Neuronal stem cell (in vitro differentiated cells): ENCODE results near the gene MYH9.
A peak's percentile ranks its signal among the peaks of the same experiment; 100 is the strongest.

Experiments
- DNase-seq: peaks from one replicate; pipeline ENCODE4 v3.0.0-alpha.2; 2013; ENCODE audit warnings: low spot score
- H2AFZ ChIP-seq: one replicate; pipeline ENCODE4 v1.6.1; 2013; ENCODE audit warnings: mild to moderate bottlenecking, low read length, inconsistent platforms
- H2AK5ac ChIP-seq: 2 replicates; pipeline ENCODE4 v1.6.1; 2013; ENCODE audit warnings: low read depth, mild to moderate bottlenecking, inconsistent platforms, low read length, moderate library complexity, mixed read lengths
- H2BK120ac ChIP-seq: 2 replicates; pipeline ENCODE4 v1.6.1; 2013; ENCODE audit warnings: low read depth, mild to moderate bottlenecking, inconsistent platforms, low read length, moderate library complexity, mixed read lengths
- H2BK12ac ChIP-seq: one replicate; pipeline ENCODE4 v1.6.1; 2013; ENCODE audit warnings: low read length, inconsistent platforms
- H2BK15ac ChIP-seq: 2 replicates; pipeline ENCODE4 v1.6.1; 2013; ENCODE audit warnings: mild to moderate bottlenecking, low read length, inconsistent platforms, mixed read lengths
- H2BK5ac ChIP-seq: one replicate; pipeline ENCODE4 v1.6.1; 2013; ENCODE audit warnings: inconsistent platforms, mild to moderate bottlenecking, low read length, moderate library complexity
- H3K14ac ChIP-seq: one replicate; pipeline ENCODE4 v1.6.1; 2013; ENCODE audit warnings: low read length, inconsistent platforms
- H3K18ac ChIP-seq: 2 replicates; pipeline ENCODE4 v1.6.1; 2013; ENCODE audit warnings: low read length, inconsistent platforms
- H3K23ac ChIP-seq: 2 replicates; pipeline ENCODE4 v1.6.1; 2013; ENCODE audit warnings: low read depth, mild to moderate bottlenecking, mixed read lengths, low read length, inconsistent platforms; ENCODE audit not compliant: poor library complexity
- H3K27ac ChIP-seq: replicated peaks from 3 replicates; pipeline ENCODE4 v1.5.1; 2013; ENCODE audit warnings: low read length, inconsistent platforms
- H3K27me3 ChIP-seq, 3 experiments: 2 replicates each; pipeline ENCODE4 v1.6.1; 2013; ENCODE audit warnings: low read length in 3 of 3, mild to moderate bottlenecking in 2 of 3, inconsistent platforms in 1 of 3, low read depth in 1 of 3, mixed read lengths in 1 of 3, moderate library complexity in 1 of 3; ENCODE audit not compliant: control insufficient read depth in 3 of 3, insufficient read depth in 3 of 3
- H3K36me3 ChIP-seq, 2 donors: replicated peaks in 1 of 2; 2 replicates each; pipeline ENCODE4 v1.6.1; 2013; ENCODE audit warnings: low read length in 2 of 2; ENCODE audit not compliant: control insufficient read depth in 2 of 2, insufficient read depth in 2 of 2
- H3K4ac ChIP-seq: 2 replicates; pipeline ENCODE4 v1.6.1; 2013; ENCODE audit warnings: inconsistent platforms, mild to moderate bottlenecking, low read length, moderate library complexity
- H3K4me1 ChIP-seq, 2 donors: 1 replicate in 1 of 2; 2 replicates in 1 of 2; pipeline ENCODE4 v1.6.1; 2013; ENCODE audit warnings: low read length in 2 of 2, low read depth in 1 of 2; ENCODE audit not compliant: control insufficient read depth in 2 of 2, insufficient read depth in 1 of 2
- H3K4me2 ChIP-seq: one replicate; pipeline ENCODE4 v1.6.1; 2013; ENCODE audit warnings: mild to moderate bottlenecking, low read length, inconsistent platforms; ENCODE audit not compliant: insufficient read depth, poor library complexity, severe bottlenecking
- H3K4me3 ChIP-seq, 2 donors: 2 replicates each; pipeline ENCODE4 v1.5.1; 2013; ENCODE audit warnings: low read length in 2 of 2, mild to moderate bottlenecking in 2 of 2, inconsistent platforms in 1 of 2, moderate library complexity in 1 of 2
- H3K79me1 ChIP-seq: one replicate; pipeline ENCODE4 v1.6.1; 2013; ENCODE audit warnings: low read depth, mild to moderate bottlenecking, inconsistent platforms, low read length, moderate library complexity
- H3K9ac ChIP-seq: one replicate; pipeline ENCODE4 v1.6.1; 2013; ENCODE audit warnings: mild to moderate bottlenecking, low read depth, low read length, inconsistent platforms; ENCODE audit not compliant: poor library complexity
- H3K9me3 ChIP-seq, 2 donors: replicated peaks in 1 of 2; 2 replicates each; pipeline versions ENCODE3 to v1.6.1; 2013; ENCODE audit warnings: low read length in 2 of 2, mild to moderate bottlenecking in 2 of 2, inconsistent platforms in 1 of 2, low read depth in 1 of 2, mixed read lengths in 1 of 2, moderate library complexity in 1 of 2; ENCODE audit not compliant: control insufficient read depth in 2 of 2, insufficient read depth in 1 of 2
- H4K8ac ChIP-seq: one replicate; pipeline ENCODE4 v1.6.1; 2013; ENCODE audit warnings: low read depth, mild to moderate bottlenecking, inconsistent platforms, low read length, moderate library complexity
- H4K91ac ChIP-seq: one replicate; pipeline ENCODE4 v1.6.1; 2013; ENCODE audit warnings: low read length, low read depth, mild to moderate bottlenecking, inconsistent platforms; ENCODE audit not compliant: poor library complexity
- WGBS, 2 donors: extraction: QIAGEN DNeasy Blood & Tissue Kit; methylation state at CpG; one replicate each; pipeline ENCODE4 v1.1.7; 2013; ENCODE audit warnings: missing lambda C conversion rate in 2 of 2, mixed read lengths in 1 of 2; ENCODE audit not compliant: insufficient read length in 2 of 2, insufficient replicate concordance in 1 of 2; ENCODE audit errors: extremely low coverage in 2 of 2; 5-methylcytosine and 5-hydroxymethylcytosine counted together

MYH9 gene

DNA sequence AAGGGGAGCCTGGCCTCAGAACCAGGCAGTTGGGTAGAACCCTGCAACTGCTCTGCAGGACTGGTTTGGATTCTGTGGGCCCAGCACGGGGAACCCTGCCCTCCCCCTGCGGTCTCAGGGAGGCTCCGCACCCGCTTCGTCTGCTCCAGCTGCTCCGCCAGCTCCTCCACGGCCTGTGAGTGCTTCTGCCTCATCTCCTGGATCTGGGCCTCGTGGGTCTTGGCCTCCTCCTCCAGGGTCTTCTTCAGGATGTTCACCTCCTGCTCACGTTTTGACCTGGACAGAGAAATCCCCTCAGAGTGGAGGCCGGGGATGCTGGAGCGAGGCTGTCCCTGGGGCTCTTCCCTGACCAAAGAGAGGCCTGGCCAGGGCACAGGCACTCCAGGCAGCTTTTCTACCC is 93.0 kb downstream of the MYH9 start:
- Histone ChIP-seq H3K4me3 (no peak overlapping the region), H2AFZ (no peak overlapping the region), H3K9ac (no peak overlapping the region), H3K4me2 (no peak overlapping the region), H4K91ac (no peak overlapping the region), H3K18ac (no peak overlapping the region), H2BK12ac (no peak overlapping the region), H3K9me3 (peaks cover 0 to 17% of the 10 kb centered on the region in 2 donors), H3K27ac (no peak overlapping the region), H3K36me3 (peaks cover 78 to 88% of the 10 kb centered on the region in 2 donors), H2BK5ac (no peak overlapping the region), H4K8ac (no peak overlapping the region), H2BK120ac (no peak overlapping the region), H3K79me1 (peaks cover 1% of the 10 kb centered on the region), H3K14ac (no peak overlapping the region), H2BK15ac (no peak overlapping the region), H2AK5ac (no peak overlapping the region), H3K23ac (no peak overlapping the region), H3K4me1 (no peaks in the 10 kb centered on the region), H3K27me3 (no peaks in the 10 kb centered on the region), H3K4ac (no peak overlapping the region)
- no CpG with 5 or more reads among the region's 11 CpGs for WGBS, 2 donors
- DNase-seq = no peak

- Histone ChIP-seq H2BK12ac (no peak overlapping the region), H3K4ac (no peak overlapping the region)
- no CpG with 5 or more reads among the region's 7 CpGs for WGBS, 2 donors
Measured at GRCh38 chr22:36294293-36294620, 93.5 kb downstream of the MYH9 start.

GRCh38 chr22:36293606-36294292 is 94.0 kb downstream of the MYH9 start:
- Histone ChIP-seq H2BK12ac (no peak overlapping the region), H2BK5ac (peak overlapping the region; percentile 72), H4K8ac (no peak overlapping the region), H2BK15ac (no peak overlapping the region), H2BK120ac (no peak overlapping the region), H3K27me3 (no peaks in the 10 kb centered on the region), H2AFZ (no peak overlapping the region), H3K36me3 (peaks cover 78 to 88% of the 10 kb centered on the region in 2 donors), H3K9ac (no peak overlapping the region), H2AK5ac (no peak overlapping the region), H3K9me3 (peaks cover 0 to 24% of the 10 kb centered on the region in 2 donors), H3K18ac (no peak overlapping the region), H3K4me1 (no peaks in the 10 kb centered on the region), H3K4me3 (no peak overlapping the region), H3K79me1 (peaks cover 1% of the 10 kb centered on the region), H3K4ac (no peak overlapping the region), H3K14ac (no peak overlapping the region), H4K91ac (no peak overlapping the region), H3K4me2 (no peak overlapping the region), H3K27ac (no peak overlapping the region), H3K23ac (no peak overlapping the region)
- no peak for DNase-seq
- no CpG with 5 or more reads among the region's 26 CpGs for WGBS, 2 donors

More at GRCh38 chr22:36294293-36294620, 93.5 kb downstream of the MYH9 start:
- no peak overlapping the region for H2BK15ac ChIP-seq
- H3K36me3 ChIP-seq = peaks cover 78 to 88% of the 10 kb centered on the region in 2 donors
- H3K4me1 ChIP-seq = no peaks in the 10 kb centered on the region
- H4K8ac ChIP-seq = no peak overlapping the region
- no peak overlapping the region for H2AFZ ChIP-seq
- peaks cover 1% of the 10 kb centered on the region for H3K79me1 ChIP-seq
- H2AK5ac ChIP-seq = no peak overlapping the region
- H3K27ac ChIP-seq = no peak overlapping the region
- H2BK120ac ChIP-seq = no peak overlapping the region
- no peak overlapping the region for H3K9ac ChIP-seq
- no peak overlapping the region for H2BK5ac ChIP-seq
- no peak overlapping the region for H4K91ac ChIP-seq
- no peak overlapping the region for H3K23ac ChIP-seq
- no peak overlapping the region for H3K4me3 ChIP-seq
- no peak for DNase-seq
- H3K18ac ChIP-seq = no peak overlapping the region
- peaks cover 0 to 22% of the 10 kb centered on the region in 2 donors for H3K9me3 ChIP-seq
- H3K14ac ChIP-seq = no peak overlapping the region
- no peak overlapping the region for H3K4me2 ChIP-seq
- no peaks in the 10 kb centered on the region for H3K27me3 ChIP-seq

- Histone ChIP-seq H3K4me3 (no peak overlapping the region), H2AK5ac (no peak overlapping the region), H4K8ac (no peak overlapping the region), H4K91ac (no peak overlapping the region), H3K79me1 (peaks cover 1% of the 10 kb centered on the region), H2AFZ (no peak overlapping the region), H3K27me3 (no peaks in the 10 kb centered on the region), H3K23ac (no peak overlapping the region), H2BK12ac (no peak overlapping the region), H3K4ac (no peak overlapping the region), H3K9me3 (peaks cover 0 to 24% of the 10 kb centered on the region in 2 donors), H3K27ac (no peak overlapping the region), H3K14ac (no peak overlapping the region), H3K36me3 (peaks cover 78 to 88% of the 10 kb centered on the region in 2 donors), H2BK5ac (peak overlapping the region; percentile 72), H3K9ac (no peak overlapping the region), H3K4me2 (no peak overlapping the region), H2BK120ac (no peak overlapping the region), H3K18ac (no peak overlapping the region), H2BK15ac (no peak overlapping the region), H3K4me1 (no peaks in the 10 kb centered on the region)
- WGBS, 2 donors = no CpG with 5 or more reads among the region's 17 CpGs
- no peak for DNase-seq
Measured at GRCh38 chr22:36292823-36293530, 94.8 kb downstream of the MYH9 start.
